GM21576 (cell line): ENCODE measurements around the gene NDC80.
A peak's percentile ranks its signal among the peaks of the same experiment; 100 is the strongest.
"Not testable (repeated sequence)": the region's sequence is repeated elsewhere in the genome, so short reads cannot be mapped to it uniquely, and the experiment has no call there.

Source experiments
- ATAC-seq: cut with Tn5 transposase; IDR thresholded peaks from one replicate; pipeline ENCODE4 v1.9.1; 2021; ENCODE audit warnings: mild to moderate bottlenecking, moderate library complexity; ENCODE audit not compliant: unreplicated experiment

The NDC80 gene

GRCh38 chr18:2618009-2618408, 46.7 kb downstream of the NDC80 start:
- ATAC-seq, result no peak

- ATAC-seq, result no peak
Observed at GRCh38 chr18:2625217-2625616, 53.9 kb downstream of the NDC80 start.

- ATAC-seq, result no peak
Observed at GRCh38 chr18:2627821-2628276, 56.5 kb downstream of the NDC80 start.

- no peak for ATAC-seq
Observed at GRCh38 chr18:2629003-2629402, 57.6 kb downstream of the NDC80 start.

GRCh38 chr18:2635586-2635985, 64.2 kb downstream of the NDC80 start:
- no peak for ATAC-seq

- no peak for ATAC-seq
Observed at GRCh38 chr18:2636126-2636631, 64.8 kb downstream of the NDC80 start.

- ATAC-seq, result peak; percentile 71
Observed at GRCh38 chr18:2641638-2642037, 70.3 kb downstream of the NDC80 start.

GRCh38 chr18:2642771-2643170, 71.4 kb downstream of the NDC80 start:
- no peak for ATAC-seq

- ATAC-seq, result no peak
Observed at GRCh38 chr18:2644535-2644934, 73.2 kb downstream of the NDC80 start.

GRCh38 chr18:2651981-2652380, 80.6 kb downstream of the NDC80 start:
- no peak for ATAC-seq

GRCh38 chr18:2653467-2653866, 82.1 kb downstream of the NDC80 start:
- ATAC-seq, result no peak

GRCh38 chr18:2654169-2654927, 83.0 kb downstream of the NDC80 start:
- ATAC-seq, result no peak

GRCh38 chr18:2654928-2655177, 83.5 kb downstream of the NDC80 start:
- ATAC-seq, result peak; percentile 35

- ATAC-seq, result peak; percentile 61
Observed at GRCh38 chr18:2655178-2655953, 84.0 kb downstream of the NDC80 start, which contains the start of gene SMCHD1. Gene SMCHD1 (plus strand): TSS chr18:2655726. CDS start chr18:2656076, 350 bp downstream.

GRCh38 chr18:2655954-2656236, 84.5 kb downstream of the NDC80 start:
- ATAC-seq, result no peak

GRCh38 chr18:2656237-2656980, 85.1 kb downstream of the NDC80 start:
- ATAC-seq, result peak; percentile 19

GRCh38 chr18:2656981-2657512, 85.7 kb downstream of the NDC80 start:
- no peak for ATAC-seq

- ATAC-seq, result no peak
Observed at GRCh38 chr18:2657788-2658458, 86.6 kb downstream of the NDC80 start.

GRCh38 chr18:2660849-2661248, 89.5 kb downstream of the NDC80 start:
- not testable (repeated sequence) for ATAC-seq

- not testable (repeated sequence) for ATAC-seq
Observed at GRCh38 chr18:2662288-2662687, 90.9 kb downstream of the NDC80 start.

GRCh38 chr18:2662990-2663389, 91.6 kb downstream of the NDC80 start:
- no peak for ATAC-seq
